Tibial nerve (tissue), 4 donors: ENCODE data around the gene SEC62. TPM values are rescaled to one million over a fixed set of nuclear protein-coding genes. Genes with fewer than 3 reads are reported as not detected.

Source experiments
- DNase-seq, 2 donors: peaks; one replicate each; pipeline ENCODE4 v3.0.0-alpha.2; 2019; ENCODE audit warnings: low spot score in 2 of 2
- H3K27ac ChIP-seq, 4 donors: fragments of 200-600 bp; sonication (generic) in 3 of 4; one replicate each; pipeline ENCODE4 v1.5.1; 2017 to 2019; ENCODE audit warnings: mild to moderate bottlenecking in 1 of 4
- H3K27me3 ChIP-seq, 2 donors: fragments of 200-600 bp; sonication (generic) in 1 of 2; one replicate each; pipeline versions ENCODE4 v1.5.1 to v1.6.0; 2017 to 2019
- H3K36me3 ChIP-seq, 3 donors: fragments of 200-600 bp; sonication (generic); one replicate each; pipeline ENCODE4 v1.5.1; 2018 to 2019
- H3K4me1 ChIP-seq, 4 donors: fragments of 200-600 bp; sonication (generic) in 3 of 4; one replicate each; pipeline ENCODE4 v1.5.1; 2017 to 2019
- H3K4me3 ChIP-seq, 4 donors: fragments of 200-600 bp; sonication (generic) in 3 of 4; one replicate each; pipeline ENCODE4 v1.5.1; 2017 to 2019; ENCODE audit warnings: mild to moderate bottlenecking in 1 of 4, moderate library complexity in 1 of 4
- H3K9me3 ChIP-seq, 4 donors: fragments of 200-600 bp; sonication (generic) in 3 of 4; one replicate each; pipeline ENCODE4 v1.5.1; 2017 to 2019
- EP300 ChIP-seq, 2 donors: sonication (generic); formaldehyde crosslinking; IDR thresholded peaks; one replicate each; pipeline ENCODE4 v1.6.1; 2017; ENCODE audit warnings: antibody characterized with exemption in 2 of 2, mild to moderate bottlenecking in 1 of 2
- POLR2A ChIP-seq, 2 donors: fragments of 450-650 bp; IDR thresholded peaks; one replicate each; pipeline ENCODE4 v1.6.1; 2017; ENCODE audit warnings: antibody characterized with exemption in 2 of 2, mild to moderate bottlenecking in 2 of 2, moderate library complexity in 2 of 2
- whole genome bisulfite sequencing, 2 donors: methylation state at CpG; one replicate each; pipeline ENCODE4 v1.1.5; 2018; 5-methylcytosine and 5-hydroxymethylcytosine counted together
- total RNA-seq, 4 donors: library from RNA; depleted of rRNA; stranded (reverse); fragments of >200 nt; gene quantifications; one replicate each; pipeline ENCODE4 v1.1.0, GENCODE V29; 2016
- TF ChIP-seq, protein P1 (sequence below), 5 experiments: fragments of 200-600 bp in 3 of 5; fragments of 450-650 bp in 2 of 5; sonication (generic) in 3 of 5; IDR thresholded peaks; one replicate each; pipeline ENCODE4 v1.5.1; 2016 to 2019; ENCODE audit warnings: antibody characterized with exemption in 5 of 5, mild to moderate bottlenecking in 3 of 5, moderate library complexity in 2 of 5

Gene SEC62
- total RNA-seq, 4 donors from 2014 or later, result 36.0 to 53.3 (median 45.7) TPM

DNA sequence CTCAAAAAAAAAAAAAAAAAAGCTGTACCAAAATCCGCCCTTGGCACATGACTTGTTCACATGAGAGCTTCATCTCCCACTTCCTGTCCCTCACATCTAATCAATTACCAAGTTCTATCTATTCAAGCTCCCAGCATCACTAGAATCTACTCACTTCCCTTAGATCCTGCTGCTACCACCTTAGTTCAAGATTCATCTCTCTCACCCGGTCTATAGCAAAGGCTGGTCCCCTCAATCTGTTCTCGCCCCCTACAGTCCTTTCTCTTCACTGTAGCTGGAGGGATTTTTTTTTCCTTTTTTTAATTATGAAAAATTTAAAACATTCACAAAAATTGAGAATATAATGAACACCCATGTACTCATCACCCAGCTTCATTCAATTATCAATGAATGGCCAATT is 54.5 kb downstream of the SEC62 start:
- Histone ChIP-seq H3K27ac (no peak overlapping the region), H3K27me3 (no peaks in the 10 kb centered on the region), H3K4me3 (no peak overlapping the region), H3K4me1 (no peaks in the 10 kb centered on the region), H3K36me3 (no peaks in the 10 kb centered on the region), H3K9me3 (no peaks in the 10 kb centered on the region)
- no peak for TF ChIP-seq EP300 (IDR thresholded peaks at IDR 0.05)
- TF ChIP-seq POLR2A (IDR thresholded peaks at IDR 0.05), result no peak
- TF ChIP-seq, protein P1, sequence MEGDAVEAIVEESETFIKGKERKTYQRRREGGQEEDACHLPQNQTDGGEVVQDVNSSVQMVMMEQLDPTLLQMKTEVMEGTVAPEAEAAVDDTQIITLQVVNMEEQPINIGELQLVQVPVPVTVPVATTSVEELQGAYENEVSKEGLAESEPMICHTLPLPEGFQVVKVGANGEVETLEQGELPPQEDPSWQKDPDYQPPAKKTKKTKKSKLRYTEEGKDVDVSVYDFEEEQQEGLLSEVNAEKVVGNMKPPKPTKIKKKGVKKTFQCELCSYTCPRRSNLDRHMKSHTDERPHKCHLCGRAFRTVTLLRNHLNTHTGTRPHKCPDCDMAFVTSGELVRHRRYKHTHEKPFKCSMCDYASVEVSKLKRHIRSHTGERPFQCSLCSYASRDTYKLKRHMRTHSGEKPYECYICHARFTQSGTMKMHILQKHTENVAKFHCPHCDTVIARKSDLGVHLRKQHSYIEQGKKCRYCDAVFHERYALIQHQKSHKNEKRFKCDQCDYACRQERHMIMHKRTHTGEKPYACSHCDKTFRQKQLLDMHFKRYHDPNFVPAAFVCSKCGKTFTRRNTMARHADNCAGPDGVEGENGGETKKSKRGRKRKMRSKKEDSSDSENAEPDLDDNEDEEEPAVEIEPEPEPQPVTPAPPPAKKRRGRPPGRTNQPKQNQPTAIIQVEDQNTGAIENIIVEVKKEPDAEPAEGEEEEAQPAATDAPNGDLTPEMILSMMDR (IDR thresholded peaks at IDR 0.05), result no peak
- WGBS, 2 donors, result 77 to 81% methylated on average over 3 of the region's 3 CpGs
- no peak for DNase-seq

DNA sequence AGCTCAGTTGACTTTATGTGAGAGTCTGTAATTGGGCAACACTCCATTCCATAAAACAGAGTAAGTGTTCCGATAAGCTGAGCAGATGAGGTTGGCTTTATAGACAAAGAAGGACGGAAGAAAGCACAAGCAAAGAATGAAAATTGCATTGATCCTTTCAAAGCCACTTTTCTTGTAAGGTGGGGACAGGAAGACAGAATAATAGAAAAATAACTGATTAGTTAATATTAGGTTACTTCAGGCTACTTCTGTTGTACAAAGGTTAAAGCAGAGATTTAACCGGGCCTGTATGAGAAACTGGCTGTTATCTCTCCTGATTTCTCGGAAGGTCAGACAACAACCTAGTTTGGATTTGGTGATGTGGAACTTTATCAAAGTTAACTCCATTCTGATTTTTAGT is 55.7 kb downstream of the SEC62 start:
- no peak overlapping the region for H3K27ac ChIP-seq
- no peaks in the 10 kb centered on the region for H3K4me1 ChIP-seq
- no peak for DNase-seq
- H3K27me3 ChIP-seq, result no peaks in the 10 kb centered on the region
- no peaks in the 10 kb centered on the region for H3K9me3 ChIP-seq
- WGBS, 2 donors, result 93% methylated on average over 4 of the region's 4 CpGs
- H3K4me3 ChIP-seq, result no peak overlapping the region
- no peak for TF ChIP-seq EP300 (IDR thresholded peaks at IDR 0.05)
- no peak for TF ChIP-seq POLR2A (IDR thresholded peaks at IDR 0.05)
- TF ChIP-seq, protein P1 (IDR thresholded peaks at IDR 0.05), result no peak
- no peaks in the 10 kb centered on the region for H3K36me3 ChIP-seq

DNA sequence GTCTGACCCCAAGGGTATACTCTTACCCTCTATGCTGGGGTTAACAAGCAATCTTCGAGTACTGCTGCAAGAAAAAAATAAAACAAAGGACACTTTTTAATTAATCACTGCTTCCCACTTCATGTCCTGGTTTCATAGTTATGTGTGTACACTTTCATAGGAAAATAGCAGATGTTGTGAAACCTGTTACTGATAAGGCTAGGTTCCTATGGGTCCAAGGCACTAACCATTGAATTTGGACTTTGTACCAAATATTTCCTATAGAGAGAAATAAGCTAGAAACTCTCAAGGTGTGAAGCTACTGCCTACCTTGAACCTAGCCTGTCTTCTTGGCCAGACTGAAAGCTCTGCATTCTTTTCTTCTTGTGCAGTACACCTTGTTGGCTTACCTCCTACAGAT is 56.6 kb downstream of the SEC62 start:
- no peaks in the 10 kb centered on the region for H3K27me3 ChIP-seq
- no peak for DNase-seq
- WGBS, 2 donors, result 54% methylated on average over 1 of the region's 1 CpG

DNA sequence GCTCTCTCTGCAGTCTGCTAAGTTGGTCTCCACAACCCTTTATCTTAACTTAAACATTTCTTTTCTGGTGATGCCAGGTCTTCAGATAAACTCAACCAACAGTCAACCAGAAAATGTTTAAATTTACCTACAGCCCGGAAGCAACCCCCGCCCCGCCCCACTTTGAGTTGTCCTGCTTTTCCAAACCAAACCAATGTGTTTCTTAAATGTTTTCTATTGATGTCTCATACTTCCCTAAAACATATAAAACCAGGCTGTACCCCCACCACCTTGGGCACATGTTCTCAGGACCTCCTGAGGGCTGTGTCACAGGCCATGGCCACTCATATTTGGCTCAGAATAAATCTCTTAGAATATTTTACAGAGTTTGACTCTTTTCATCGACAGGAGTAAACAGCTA is 58.0 kb downstream of the SEC62 start:
- DNase-seq, result no peak

More for the DNA sequence above, 56.6 kb downstream of the SEC62 start:
- Histone ChIP-seq H3K4me3 (no peak overlapping the region), H3K4me1 (no peaks in the 10 kb centered on the region), H3K36me3 (no peaks in the 10 kb centered on the region), H3K27ac (no peak overlapping the region), H3K9me3 (no peaks in the 10 kb centered on the region)
- no peak for TF ChIP-seq POLR2A (IDR thresholded peaks at IDR 0.05)

DNA sequence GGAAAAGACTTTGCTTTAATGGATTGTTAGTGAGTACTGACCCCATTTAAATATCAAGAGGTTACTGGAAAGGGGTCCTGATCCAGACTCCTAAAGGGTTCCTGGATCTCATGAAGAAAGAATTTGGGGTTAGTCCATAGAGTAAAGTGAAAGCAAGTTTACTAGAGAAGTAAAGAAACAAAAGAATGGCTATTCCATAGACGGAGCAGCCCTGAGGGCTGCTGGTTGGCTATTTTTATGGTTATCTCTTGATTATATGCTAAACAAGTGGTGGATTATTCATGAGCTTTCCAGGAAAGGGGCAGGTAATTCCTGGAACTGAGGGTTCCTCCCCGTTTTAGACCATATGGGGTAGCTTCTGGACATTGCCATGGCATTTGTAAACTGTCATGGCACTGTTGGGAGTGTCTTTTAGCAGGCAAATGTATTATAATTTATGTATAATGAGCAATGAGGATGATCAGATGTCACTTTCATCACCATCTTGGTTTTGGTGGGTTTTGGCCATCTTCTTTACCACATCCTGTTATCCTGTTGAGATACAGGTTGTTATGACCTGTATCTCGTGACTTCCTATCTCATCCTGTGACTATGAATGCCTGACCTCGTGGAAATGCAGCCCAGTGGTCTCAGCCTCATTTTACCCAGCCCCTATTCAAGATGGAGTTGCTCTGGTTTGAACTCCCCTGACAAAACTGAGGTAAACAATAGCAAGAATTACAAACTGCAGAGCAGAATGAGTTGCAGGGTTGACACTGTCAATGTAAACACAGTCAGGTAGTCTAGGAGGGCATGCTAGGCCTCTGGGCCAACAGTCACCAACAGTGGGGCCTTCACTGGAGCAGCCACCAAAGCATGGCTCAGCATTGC is 60.9 kb downstream of the SEC62 start:
- Histone ChIP-seq H3K4me1 (no peaks in the 10 kb centered on the region), H3K4me3 (no peak overlapping the region), H3K27ac (no peak overlapping the region), H3K27me3 (no peaks in the 10 kb centered on the region), H3K9me3 (no peaks in the 10 kb centered on the region), H3K36me3 (no peaks in the 10 kb centered on the region)
- DNase-seq, result no peak
- TF ChIP-seq POLR2A (IDR thresholded peaks at IDR 0.05), result no peak
- no peak for TF ChIP-seq EP300 (IDR thresholded peaks at IDR 0.05)
- TF ChIP-seq, protein P1 (IDR thresholded peaks at IDR 0.05), result no peak
- 60 to 72% methylated on average over 4 of the region's 4 CpGs for WGBS, 2 donors

More for the DNA sequence above, 58.0 kb downstream of the SEC62 start:
- no peaks in the 10 kb centered on the region for H3K4me1 ChIP-seq
- TF ChIP-seq POLR2A (IDR thresholded peaks at IDR 0.05), result no peak
- TF ChIP-seq, protein P1 (IDR thresholded peaks at IDR 0.05), result no peak
- no peak for TF ChIP-seq EP300 (IDR thresholded peaks at IDR 0.05)
- no peak overlapping the region for H3K4me3 ChIP-seq
- H3K27me3 ChIP-seq, result no peaks in the 10 kb centered on the region
- WGBS, 2 donors, result 92 to 96% methylated on average over 4 of the region's 4 CpGs
- no peak overlapping the region for H3K27ac ChIP-seq
- no peaks in the 10 kb centered on the region for H3K36me3 ChIP-seq
- no peaks in the 10 kb centered on the region for H3K9me3 ChIP-seq
